HL-60 (cell line): Measurements from ENCODE around the gene LEKR1.
"Not testable (repeated sequence)": the region's sequence is repeated elsewhere in the genome, so short reads cannot be mapped to it uniquely, and the experiment has no call there.

ENCODE experiments used
- DNase-seq, 2 experiments: peaks; one replicate each; pipeline ENCODE4 v3.0.0-alpha.2; 2010 to 2020; ENCODE audit warnings: low read depth in 1 of 2, low spot score in 1 of 2
- H3K27ac ChIP-seq: fragments of 250-450 bp; sonication (Bioruptor Pico); replicated peaks from 2 replicates; pipeline ENCODE4 v1.5.1; 2020; ENCODE audit warnings: mild to moderate bottlenecking, moderate library complexity
- H3K27me3 ChIP-seq: fragments of 250-450 bp; sonication (Bioruptor Pico); 2 replicates; pipeline ENCODE4 v1.5.1; 2021; ENCODE audit warnings: mild to moderate bottlenecking, moderate library complexity; ENCODE audit not compliant: insufficient read depth, poor library complexity, severe bottlenecking
- H3K4me3 ChIP-seq: replicated peaks from 2 replicates; pipeline ENCODE4 v1.5.1; 2011; ENCODE audit warnings: mild to moderate bottlenecking, control low read depth, low read length; ENCODE audit not compliant: insufficient read depth
- GABPA ChIP-seq: IDR thresholded peaks from 2 replicates; pipeline ENCODE4 v1.6.1; 2012; ENCODE audit warnings: low read depth
- POLR2AphosphoS5 ChIP-seq: IDR thresholded peaks from 2 replicates; pipeline ENCODE4 v1.6.1; 2012; ENCODE audit warnings: low read depth
- REST ChIP-seq: IDR thresholded peaks from 2 replicates; pipeline ENCODE4 v1.6.1; 2012; ENCODE audit warnings: low read depth; ENCODE audit not compliant: insufficient replicate concordance
- SPI1 ChIP-seq: IDR thresholded peaks from 2 replicates; pipeline ENCODE4 v1.6.1; 2012; ENCODE audit warnings: low read depth, mild to moderate bottlenecking, borderline replicate concordance
- TF ChIP-seq, protein P1 (sequence below): IDR thresholded peaks from one replicate; pipeline ENCODE4 v1.5.1; 2011; ENCODE audit warnings: low read length, control low read depth, inconsistent platforms; ENCODE audit not compliant: insufficient read depth

LEKR1 gene

GRCh38 chr3:156963096-156963495 lies 136.9 kb downstream of the LEKR1 start:
- no peak for TF ChIP-seq REST
- H3K27ac ChIP-seq, result no peak overlapping the region
- H3K4me3 ChIP-seq, result no peak overlapping the region
- H3K27me3 ChIP-seq, result no peaks in the 10 kb centered on the region
- DNase-seq, result no peak

GRCh38 chr3:156964577-156964976 lies 138.4 kb downstream of the LEKR1 start:
- H3K27me3 ChIP-seq, result no peaks in the 10 kb centered on the region
- H3K27ac ChIP-seq, result no peak overlapping the region
- H3K4me3 ChIP-seq, result no peak overlapping the region
- peak in 1 of 2 experiments; percentile 2 for DNase-seq
- TF ChIP-seq POLR2AphosphoS5 (no peak), SPI1 (no peak), GABPA (no peak), REST (no peak)
- TF ChIP-seq, protein P1, sequence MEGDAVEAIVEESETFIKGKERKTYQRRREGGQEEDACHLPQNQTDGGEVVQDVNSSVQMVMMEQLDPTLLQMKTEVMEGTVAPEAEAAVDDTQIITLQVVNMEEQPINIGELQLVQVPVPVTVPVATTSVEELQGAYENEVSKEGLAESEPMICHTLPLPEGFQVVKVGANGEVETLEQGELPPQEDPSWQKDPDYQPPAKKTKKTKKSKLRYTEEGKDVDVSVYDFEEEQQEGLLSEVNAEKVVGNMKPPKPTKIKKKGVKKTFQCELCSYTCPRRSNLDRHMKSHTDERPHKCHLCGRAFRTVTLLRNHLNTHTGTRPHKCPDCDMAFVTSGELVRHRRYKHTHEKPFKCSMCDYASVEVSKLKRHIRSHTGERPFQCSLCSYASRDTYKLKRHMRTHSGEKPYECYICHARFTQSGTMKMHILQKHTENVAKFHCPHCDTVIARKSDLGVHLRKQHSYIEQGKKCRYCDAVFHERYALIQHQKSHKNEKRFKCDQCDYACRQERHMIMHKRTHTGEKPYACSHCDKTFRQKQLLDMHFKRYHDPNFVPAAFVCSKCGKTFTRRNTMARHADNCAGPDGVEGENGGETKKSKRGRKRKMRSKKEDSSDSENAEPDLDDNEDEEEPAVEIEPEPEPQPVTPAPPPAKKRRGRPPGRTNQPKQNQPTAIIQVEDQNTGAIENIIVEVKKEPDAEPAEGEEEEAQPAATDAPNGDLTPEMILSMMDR, result no peak

DNA sequence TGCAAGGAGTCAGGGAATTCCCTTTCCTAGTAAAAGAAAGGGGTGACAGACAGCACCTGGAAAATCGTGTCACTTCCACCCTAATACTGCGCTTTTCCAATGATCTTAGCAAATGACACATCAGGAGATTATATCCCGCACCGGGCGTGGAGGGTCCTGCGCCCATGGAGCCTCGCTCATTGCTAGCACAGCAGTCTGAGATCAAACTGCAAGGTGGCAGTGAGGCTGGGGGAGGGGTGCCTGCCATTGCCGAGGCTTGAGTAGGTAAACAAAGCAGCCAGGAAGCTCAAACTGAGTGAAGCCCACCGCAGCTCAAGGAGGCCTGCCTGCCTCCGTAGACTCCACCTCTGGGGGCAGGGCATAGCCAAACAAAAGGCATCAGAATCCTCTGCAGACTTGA lies 140.2 kb downstream of the LEKR1 start:
- not testable (repeated sequence) for DNase-seq, H3K27ac ChIP-seq, H3K4me3 ChIP-seq, H3K27me3 ChIP-seq

- DNase-seq, result no peak
- H3K27ac ChIP-seq, result no peak overlapping the region
- no peak overlapping the region for H3K4me3 ChIP-seq
- TF ChIP-seq POLR2AphosphoS5, result no peak
- no peak for TF ChIP-seq GABPA
- TF ChIP-seq, protein P1, result no peak
- TF ChIP-seq REST, result no peak
- TF ChIP-seq SPI1, result no peak
- H3K27me3 ChIP-seq, result no peaks in the 10 kb centered on the region
Observed at GRCh38 chr3:156973954-156974353, 147.8 kb downstream of the LEKR1 start.
